Smooth muscle cell (in vitro differentiated cells): ENCODE results near the gene PYY. TPM values are rescaled to one million over a fixed set of nuclear protein-coding genes. Genes with fewer than 3 reads are reported as not detected.

Source experiments
- DNase-seq: peaks from one replicate; lab custom pipeline; 2025; ENCODE audit not compliant: unreplicated experiment; lab: John Stamatoyannopoulos, UW
- H2AFZ ChIP-seq: fragments of 200-600 bp; sonication (generic); 2 replicates; pipeline ENCODE4 v1.6.0; 2016; ENCODE audit warnings: antibody characterized with exemption, low read depth, mild to moderate bottlenecking
- H3F3A ChIP-seq: fragments of 200-600 bp; sonication (generic); 2 replicates; pipeline ENCODE4 v1.6.0; 2017; ENCODE audit warnings: antibody characterized with exemption, low read depth
- H3K27ac ChIP-seq: fragments of 200-600 bp; sonication (generic); 2 replicates; pipeline ENCODE4 v1.5.1; 2016; ENCODE audit warnings: low read depth, mild to moderate bottlenecking
- H3K27me3 ChIP-seq: fragments of 200-600 bp; sonication (generic); 2 replicates; pipeline ENCODE4 v1.6.1; 2016; ENCODE audit warnings: low read depth, mild to moderate bottlenecking
- H3K36me3 ChIP-seq: fragments of 200-600 bp; sonication (generic); 2 replicates; pipeline ENCODE4 v1.5.1; 2016; ENCODE audit warnings: low read depth
- H3K4me1 ChIP-seq: fragments of 200-600 bp; sonication (generic); 2 replicates; pipeline ENCODE4 v1.5.1; 2016; ENCODE audit warnings: low read depth
- H3K4me2 ChIP-seq: fragments of 200-600 bp; sonication (generic); 2 replicates; pipeline ENCODE4 v1.6.0; 2016; ENCODE audit warnings: mild to moderate bottlenecking
- H3K4me3 ChIP-seq: fragments of 200-600 bp; sonication (generic); 2 replicates; pipeline ENCODE4 v1.5.1; 2016; ENCODE audit warnings: mild to moderate bottlenecking
- H3K79me2 ChIP-seq: fragments of 200-600 bp; sonication (generic); 2 replicates; pipeline ENCODE4 v1.6.0; 2016; ENCODE audit warnings: low read depth, mild to moderate bottlenecking
- H3K9ac ChIP-seq: fragments of 200-600 bp; sonication (generic); 2 replicates; pipeline ENCODE4 v1.6.0; 2016; ENCODE audit warnings: low read depth
- H3K9me3 ChIP-seq: fragments of 200-600 bp; sonication (generic); replicated peaks from 2 replicates; pipeline ENCODE4 v1.5.1; 2016; ENCODE audit warnings: low read depth
- H4K20me1 ChIP-seq: fragments of 200-600 bp; sonication (generic); 2 replicates; pipeline ENCODE4 v1.6.0; 2016; ENCODE audit warnings: low read depth
- WGBS: methylation state at CpG from one replicate; pipeline ENCODE4 v1.1.7; 2016; ENCODE audit warnings: low lambda C conversion rate; 5-methylcytosine and 5-hydroxymethylcytosine counted together
- polyA plus RNA-seq: library from polyadenylated mRNA; unstranded; fragments of >200 nt; fragmentation: Nextera tagmentation; extraction: Ambion mirVana; gene quantifications from 2 replicates; pipeline ENCODE4 v1.2.1, GENCODE V29; 2016
- total RNA-seq: library from RNA; depleted of rRNA; stranded (reverse); fragments of >200 nt; gene quantifications from 2 replicates; pipeline ENCODE4 v1.2.3, GENCODE V29; 2014
- TF ChIP-seq, protein P1 (sequence below): fragments of 200-600 bp; sonication (generic); IDR thresholded peaks from 2 replicates; pipeline ENCODE4 v1.5.1; 2017; ENCODE audit warnings: borderline replicate concordance, mild to moderate bottlenecking, antibody characterized with exemption; ENCODE audit not compliant: insufficient read depth, poor library complexity, severe bottlenecking

Gene PYY
- total and polyA plus RNA-seq, 2 experiments from 2014 or later = not detected

DNA sequence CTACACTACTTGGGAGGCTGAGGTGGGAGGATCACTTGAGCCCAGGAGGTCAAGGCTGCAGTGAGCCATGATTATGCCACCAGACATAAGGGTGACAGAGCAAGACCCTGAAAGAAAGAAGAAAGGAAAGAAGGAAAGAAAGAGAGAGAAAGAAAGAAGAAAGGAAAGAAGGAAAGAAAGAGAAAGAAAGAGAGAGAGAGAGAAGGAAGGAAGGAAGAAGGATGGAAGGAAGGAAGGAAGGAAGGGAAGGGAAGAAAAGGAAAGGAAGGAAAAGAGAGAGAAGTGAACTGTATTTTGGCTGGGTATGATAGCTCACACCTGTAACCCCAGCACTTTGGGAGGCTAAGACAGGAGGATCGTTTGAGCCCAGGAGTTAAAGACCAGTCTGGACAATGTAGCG, 24.3 kb upstream of the PYY start:
- TF ChIP-seq, protein P1, sequence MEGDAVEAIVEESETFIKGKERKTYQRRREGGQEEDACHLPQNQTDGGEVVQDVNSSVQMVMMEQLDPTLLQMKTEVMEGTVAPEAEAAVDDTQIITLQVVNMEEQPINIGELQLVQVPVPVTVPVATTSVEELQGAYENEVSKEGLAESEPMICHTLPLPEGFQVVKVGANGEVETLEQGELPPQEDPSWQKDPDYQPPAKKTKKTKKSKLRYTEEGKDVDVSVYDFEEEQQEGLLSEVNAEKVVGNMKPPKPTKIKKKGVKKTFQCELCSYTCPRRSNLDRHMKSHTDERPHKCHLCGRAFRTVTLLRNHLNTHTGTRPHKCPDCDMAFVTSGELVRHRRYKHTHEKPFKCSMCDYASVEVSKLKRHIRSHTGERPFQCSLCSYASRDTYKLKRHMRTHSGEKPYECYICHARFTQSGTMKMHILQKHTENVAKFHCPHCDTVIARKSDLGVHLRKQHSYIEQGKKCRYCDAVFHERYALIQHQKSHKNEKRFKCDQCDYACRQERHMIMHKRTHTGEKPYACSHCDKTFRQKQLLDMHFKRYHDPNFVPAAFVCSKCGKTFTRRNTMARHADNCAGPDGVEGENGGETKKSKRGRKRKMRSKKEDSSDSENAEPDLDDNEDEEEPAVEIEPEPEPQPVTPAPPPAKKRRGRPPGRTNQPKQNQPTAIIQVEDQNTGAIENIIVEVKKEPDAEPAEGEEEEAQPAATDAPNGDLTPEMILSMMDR = no peak
- DNase-seq = no peak
- no peak overlapping the region for H3K9ac ChIP-seq
- H3K27ac ChIP-seq = no peak overlapping the region
- H3K4me2 ChIP-seq = no peak overlapping the region
- peaks cover 73% of the 10 kb centered on the region for H3K27me3 ChIP-seq
- 78% methylated on average over 2 of the region's 2 CpGs for WGBS
- H3K79me2 ChIP-seq = no peaks in the 10 kb centered on the region
- H3K4me3 ChIP-seq = no peak overlapping the region
- H3F3A ChIP-seq = no peaks in the 10 kb centered on the region
- H4K20me1 ChIP-seq = no peaks in the 10 kb centered on the region
- H3K4me1 ChIP-seq = no peaks in the 10 kb centered on the region
- H3K9me3 ChIP-seq = no peaks in the 10 kb centered on the region
- no peak overlapping the region for H2AFZ ChIP-seq
- no peaks in the 10 kb centered on the region for H3K36me3 ChIP-seq

DNA sequence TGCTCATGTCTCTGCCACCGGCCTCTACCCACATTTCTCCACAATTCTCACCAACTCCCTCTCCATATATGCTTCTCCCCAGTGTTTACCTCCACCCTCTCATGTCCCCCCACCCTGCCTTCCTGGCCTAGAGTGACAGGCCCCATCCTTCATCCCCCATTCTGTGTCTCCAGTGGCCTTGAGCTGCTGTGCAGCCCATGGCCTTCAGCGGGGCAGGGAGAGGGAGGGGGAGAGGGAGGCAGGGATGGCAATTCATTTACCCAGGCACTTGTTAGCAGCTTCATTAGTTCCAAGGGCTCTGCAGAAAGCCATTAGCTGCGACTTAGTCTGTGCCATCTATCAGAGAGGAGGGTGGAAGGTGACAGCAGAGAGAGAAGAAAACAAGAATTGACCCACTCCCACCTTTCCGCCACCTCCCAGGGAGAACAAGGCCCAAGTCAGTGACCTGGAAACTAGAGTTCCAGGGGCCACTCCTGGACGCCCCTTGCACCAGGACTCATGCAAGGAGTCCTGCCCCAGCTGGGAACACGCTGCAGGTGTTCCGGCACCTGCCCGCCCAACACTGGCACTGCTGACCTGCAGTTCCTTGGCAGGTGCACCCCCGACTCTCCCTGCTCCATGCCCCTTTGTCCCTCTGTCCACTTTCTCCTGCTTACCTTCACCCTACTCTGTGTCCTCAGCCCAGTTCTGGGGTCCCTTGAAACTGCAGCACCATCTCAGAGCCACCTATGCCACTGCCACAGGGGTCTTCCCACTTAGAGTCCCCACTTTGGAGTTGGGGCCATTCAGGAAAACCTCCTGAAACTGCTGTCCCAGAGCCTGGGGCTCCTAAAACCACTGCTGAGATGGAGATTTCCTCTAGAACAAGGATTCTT, 23.5 kb upstream of the PYY start:
- no peaks in the 10 kb centered on the region for H4K20me1 ChIP-seq
- H3K27me3 ChIP-seq = peaks cover 64% of the 10 kb centered on the region
- no peak overlapping the region for H3K4me2 ChIP-seq
- no peak for DNase-seq
- H2AFZ ChIP-seq = no peak overlapping the region
- H3K4me1 ChIP-seq = no peaks in the 10 kb centered on the region
- H3K27ac ChIP-seq = no peak overlapping the region
- H3K36me3 ChIP-seq = no peaks in the 10 kb centered on the region
- no peak overlapping the region for H3K9ac ChIP-seq
- no peaks in the 10 kb centered on the region for H3K9me3 ChIP-seq
- TF ChIP-seq, protein P1 = no peak
- no peaks in the 10 kb centered on the region for H3F3A ChIP-seq
- no peak overlapping the region for H3K4me3 ChIP-seq
- H3K79me2 ChIP-seq = no peaks in the 10 kb centered on the region
- WGBS = 75% methylated on average over 9 of the region's 9 CpGs

DNA sequence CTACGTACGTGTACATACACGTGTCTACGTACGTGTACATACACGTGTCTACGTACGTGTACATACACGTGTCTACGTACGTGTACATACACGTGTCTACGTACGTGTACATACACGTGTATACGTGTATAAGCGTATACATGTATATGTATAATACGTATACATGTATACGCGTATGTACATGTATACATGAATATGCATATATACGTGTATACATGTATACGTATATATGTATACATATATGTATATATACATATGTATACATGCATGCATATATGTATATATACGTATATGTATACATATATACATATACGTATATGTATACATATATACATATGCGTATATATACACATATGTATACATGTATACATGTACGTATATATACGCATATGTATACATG, 22.2 kb upstream of the PYY start:
- Histone ChIP-seq H3F3A (no peaks in the 10 kb centered on the region), H3K36me3 (no peaks in the 10 kb centered on the region), H3K79me2 (no peaks in the 10 kb centered on the region), H2AFZ (no peak overlapping the region), H3K27me3 (peaks cover 51% of the 10 kb centered on the region), H3K4me1 (no peaks in the 10 kb centered on the region), H3K4me3 (no peak overlapping the region), H3K9ac (no peak overlapping the region), H3K27ac (no peak overlapping the region), H4K20me1 (no peaks in the 10 kb centered on the region), H3K9me3 (no peaks in the 10 kb centered on the region), H3K4me2 (no peak overlapping the region)
- 87% methylated on average over 22 of the region's 27 CpGs for WGBS
- TF ChIP-seq, protein P1 = no peak
- DNase-seq = no peak
